ENCODE data around the gene XKR3.

XKR3 gene

GRCh38 chr22:16815073-16815472 lies 10.1 kb downstream of the XKR3 start:
- TF ChIP-seq, protein P1, sequence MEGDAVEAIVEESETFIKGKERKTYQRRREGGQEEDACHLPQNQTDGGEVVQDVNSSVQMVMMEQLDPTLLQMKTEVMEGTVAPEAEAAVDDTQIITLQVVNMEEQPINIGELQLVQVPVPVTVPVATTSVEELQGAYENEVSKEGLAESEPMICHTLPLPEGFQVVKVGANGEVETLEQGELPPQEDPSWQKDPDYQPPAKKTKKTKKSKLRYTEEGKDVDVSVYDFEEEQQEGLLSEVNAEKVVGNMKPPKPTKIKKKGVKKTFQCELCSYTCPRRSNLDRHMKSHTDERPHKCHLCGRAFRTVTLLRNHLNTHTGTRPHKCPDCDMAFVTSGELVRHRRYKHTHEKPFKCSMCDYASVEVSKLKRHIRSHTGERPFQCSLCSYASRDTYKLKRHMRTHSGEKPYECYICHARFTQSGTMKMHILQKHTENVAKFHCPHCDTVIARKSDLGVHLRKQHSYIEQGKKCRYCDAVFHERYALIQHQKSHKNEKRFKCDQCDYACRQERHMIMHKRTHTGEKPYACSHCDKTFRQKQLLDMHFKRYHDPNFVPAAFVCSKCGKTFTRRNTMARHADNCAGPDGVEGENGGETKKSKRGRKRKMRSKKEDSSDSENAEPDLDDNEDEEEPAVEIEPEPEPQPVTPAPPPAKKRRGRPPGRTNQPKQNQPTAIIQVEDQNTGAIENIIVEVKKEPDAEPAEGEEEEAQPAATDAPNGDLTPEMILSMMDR (IDR thresholded peaks at IDR 0.05): no peak

GRCh38 chr22:16810188-16810802 lies 14.9 kb downstream of the XKR3 start:
- TF ChIP-seq, protein P1 (IDR thresholded peaks at IDR 0.05): no peak

DNA sequence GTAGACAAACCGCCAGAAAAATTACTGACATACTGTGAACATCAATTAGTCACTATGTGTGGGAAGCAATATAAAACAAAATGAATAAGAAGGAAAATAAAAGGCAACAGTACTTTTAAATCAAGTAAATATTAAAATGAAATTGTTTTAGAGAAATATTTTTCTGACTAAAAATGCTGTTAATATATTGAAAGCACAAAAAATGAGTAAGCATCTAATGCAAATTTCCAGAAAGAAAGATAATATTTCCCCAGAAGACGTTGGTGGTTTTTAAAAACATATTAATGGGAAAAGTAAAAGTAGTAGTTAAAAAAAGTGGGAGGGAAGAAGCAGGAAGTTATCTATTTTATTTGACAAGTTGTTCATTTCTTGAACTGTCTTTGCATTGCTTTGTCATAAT lies 16.5 kb downstream of the XKR3 start:
- TF ChIP-seq, protein P1 (IDR thresholded peaks at IDR 0.05): no peak

GRCh38 chr22:16807109-16807508 lies 18.1 kb downstream of the XKR3 start:
- TF ChIP-seq, protein P1 (IDR thresholded peaks at IDR 0.05): no peak

- TF ChIP-seq, protein P1 (IDR thresholded peaks at IDR 0.05): no peak
These were observed 18.8 kb downstream of the XKR3 start for GRCh38 chr22:16806401-16806800.

- TF ChIP-seq, protein P1 (IDR thresholded peaks at IDR 0.05): no peak
These were observed 20.3 kb downstream of the XKR3 start for GRCh38 chr22:16804882-16805281.

DNA sequence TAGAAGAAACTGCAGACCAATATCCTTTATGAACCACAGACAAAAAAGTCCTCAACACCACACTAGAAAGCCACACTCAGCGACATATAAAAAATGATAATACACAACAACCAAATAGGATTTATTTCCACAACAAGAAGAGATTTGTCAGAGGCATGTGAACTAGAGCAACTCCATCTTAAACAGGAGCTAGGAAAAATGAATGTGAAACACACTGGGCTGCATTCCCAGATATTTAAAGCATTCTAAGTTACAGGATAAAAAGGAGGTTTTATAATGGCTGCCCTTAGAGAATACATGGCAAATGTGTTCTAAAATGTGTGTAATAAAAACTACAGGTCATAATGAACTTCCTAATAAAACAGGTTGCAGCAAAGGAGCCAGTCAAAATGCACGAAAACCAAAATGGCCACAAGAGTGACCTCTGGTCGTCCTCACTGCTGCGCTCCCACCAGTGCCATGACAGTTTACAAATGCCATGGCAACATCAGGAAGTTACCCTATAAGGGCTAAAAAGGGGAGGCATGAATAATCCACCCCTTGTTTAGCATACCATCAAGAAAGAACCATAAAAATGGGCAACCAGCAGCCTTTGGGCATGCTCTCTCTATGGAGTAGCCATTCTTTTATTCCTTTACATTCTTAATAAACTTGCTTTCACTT lies 21.8 kb downstream of the XKR3 start:
- TF ChIP-seq, protein P1 (IDR thresholded peaks at IDR 0.05): no peak
